Psoas muscle (tissue), 8 donors: Measurements from ENCODE around the gene OR56A4. TPM values are rescaled to one million over a fixed set of nuclear protein-coding genes. Genes with fewer than 3 reads are reported as not detected.

Source experiments
- ATAC-seq, 4 donors: fragments of 200-7000 bp; cut with Tn5 transposase; one replicate each; pipeline ENCODE4 v1.9.1; 2020; ENCODE audit warnings: moderate library complexity in 3 of 4, mild to moderate bottlenecking in 2 of 4
- DNase-seq, 2 donors: peaks; one replicate each; pipeline ENCODE4 v3.0.0-alpha.2; 2020
- H3K27ac ChIP-seq: fragments of 200-600 bp; one replicate; pipeline ENCODE4 v1.8.0; 2022
- H3K27me3 ChIP-seq, 3 donors: fragments of 200-600 bp in 1 of 3; one replicate each; pipeline versions ENCODE4 v1.6.1 to v1.8.0; 2013 to 2022; ENCODE audit warnings: low read length in 2 of 3, mild to moderate bottlenecking in 2 of 3, moderate library complexity in 1 of 3; ENCODE audit not compliant: insufficient read depth in 3 of 3
- H3K36me3 ChIP-seq, 2 donors: fragments of 200-600 bp in 1 of 2; one replicate each; pipeline versions ENCODE4 v1.6.1 to v1.8.0; 2013 to 2022; ENCODE audit warnings: low read depth in 1 of 2, mild to moderate bottlenecking in 1 of 2, moderate library complexity in 1 of 2; ENCODE audit not compliant: insufficient read depth in 1 of 2
- H3K4me1 ChIP-seq: fragments of 200-600 bp; one replicate; pipeline ENCODE4 v1.8.0; 2022
- H3K4me3 ChIP-seq: fragments of 200-600 bp; one replicate; pipeline ENCODE4 v1.8.0; 2022; ENCODE audit warnings: mild to moderate bottlenecking
- H3K9me3 ChIP-seq: fragments of 200-600 bp; one replicate; pipeline ENCODE4 v1.8.0; 2022
- WGBS, 3 donors: extraction: QIAGEN DNeasy Blood & Tissue Kit; methylation state at CpG; one replicate each; pipeline versions ENCODE4 v1.1.6 to v1.1.7; 2013; 5-methylcytosine and 5-hydroxymethylcytosine counted together
- intact Hi-C, 2 donors: fragments of 100-400 bp; cut with DNase I; formaldehyde crosslinking; loops; one replicate each; pipeline versions ENCODE4 v1.11.0 to v1.14.2; 2022
- long read RNA-seq, 2 donors: library from polyadenylated mRNA; unstranded; transcript quantifications; one replicate each; pipeline ENCODE4 v2.0.0, GENCODE V29; 2021
- polyA plus RNA-seq, 3 donors: library from polyadenylated mRNA; stranded (reverse); fragments of 200-250 nt; gene quantifications; one replicate each; pipeline ENCODE4 v1.2.3, GENCODE V29; 2013
- total RNA-seq, 4 donors: library from RNA; stranded (reverse); fragmentation: NEBNext Ultra II Directional in 2 of 4; extraction: Animal tissue kit (Norgen Biotek cat#: 25700) in 2 of 4; gene quantifications; one replicate each; pipeline versions ENCODE4 v1.2.1 to v1.2.4, GENCODE V29; 2021 to 2023
- TF ChIP-seq, protein P1 (sequence below): fragments of 200-600 bp; IDR thresholded peaks from one replicate; pipeline ENCODE4 v1.8.0; 2022; ENCODE audit warnings: antibody characterized with exemption
- donor health status: healthy with polysubstance abuse.
- donor health status: DM: no; HTN: no; CAD: no; lungs with moderate emphysema.
- donor health status: Bipolar disorder and iron deficiency.
- donor health status: healthy.
- donor health status: DM: yes; HTN: yes; CAD: no.
- donor health status: DM: no; HTN: no; CAD: no.
- donor health status: DM: no; HTN: no; CAD: no.
- donor health status: DM: yes; HTN: yes; CAD: no.

The OR56A4 gene, protein sequence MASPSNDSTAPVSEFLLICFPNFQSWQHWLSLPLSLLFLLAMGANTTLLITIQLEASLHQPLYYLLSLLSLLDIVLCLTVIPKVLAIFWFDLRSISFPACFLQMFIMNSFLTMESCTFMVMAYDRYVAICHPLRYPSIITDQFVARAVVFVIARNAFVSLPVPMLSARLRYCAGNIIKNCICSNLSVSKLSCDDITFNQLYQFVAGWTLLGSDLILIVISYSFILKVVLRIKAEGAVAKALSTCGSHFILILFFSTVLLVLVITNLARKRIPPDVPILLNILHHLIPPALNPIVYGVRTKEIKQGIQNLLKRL
- total RNA-seq (not detected), polyA plus RNA-seq (not detected)
- long read RNA-seq, donor 1 = 0 reads
- long read RNA-seq, donor 2 = 0 reads

DNA sequence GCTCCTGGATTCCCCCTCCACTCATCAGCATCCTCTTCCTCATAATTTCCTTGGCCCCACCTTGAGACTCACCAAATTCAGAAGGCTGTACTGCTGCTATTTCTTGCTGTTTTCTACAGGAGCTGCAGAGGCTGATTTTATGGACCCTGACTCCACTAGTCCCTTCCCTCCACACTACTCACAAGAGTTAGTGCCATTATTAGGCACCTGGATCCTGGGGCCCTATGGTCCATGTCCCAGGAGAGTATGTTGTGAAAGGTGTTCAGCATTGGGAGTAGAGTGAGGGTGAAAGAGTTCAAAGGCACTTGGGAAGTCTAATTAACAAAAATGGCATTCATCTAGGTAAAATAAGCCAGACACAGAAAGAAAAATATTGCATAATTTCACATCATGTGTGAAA lies at the start of gene OR56A4:
TSS of gene OR56A4 (minus strand) at position 101 of the 400 bp plus-strand sequence. CDS start 3,954 bp downstream, outside the sequence.
- no peak within 1 kb of the TSS for H3K27ac ChIP-seq
- TF ChIP-seq, protein P1, sequence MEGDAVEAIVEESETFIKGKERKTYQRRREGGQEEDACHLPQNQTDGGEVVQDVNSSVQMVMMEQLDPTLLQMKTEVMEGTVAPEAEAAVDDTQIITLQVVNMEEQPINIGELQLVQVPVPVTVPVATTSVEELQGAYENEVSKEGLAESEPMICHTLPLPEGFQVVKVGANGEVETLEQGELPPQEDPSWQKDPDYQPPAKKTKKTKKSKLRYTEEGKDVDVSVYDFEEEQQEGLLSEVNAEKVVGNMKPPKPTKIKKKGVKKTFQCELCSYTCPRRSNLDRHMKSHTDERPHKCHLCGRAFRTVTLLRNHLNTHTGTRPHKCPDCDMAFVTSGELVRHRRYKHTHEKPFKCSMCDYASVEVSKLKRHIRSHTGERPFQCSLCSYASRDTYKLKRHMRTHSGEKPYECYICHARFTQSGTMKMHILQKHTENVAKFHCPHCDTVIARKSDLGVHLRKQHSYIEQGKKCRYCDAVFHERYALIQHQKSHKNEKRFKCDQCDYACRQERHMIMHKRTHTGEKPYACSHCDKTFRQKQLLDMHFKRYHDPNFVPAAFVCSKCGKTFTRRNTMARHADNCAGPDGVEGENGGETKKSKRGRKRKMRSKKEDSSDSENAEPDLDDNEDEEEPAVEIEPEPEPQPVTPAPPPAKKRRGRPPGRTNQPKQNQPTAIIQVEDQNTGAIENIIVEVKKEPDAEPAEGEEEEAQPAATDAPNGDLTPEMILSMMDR = no peak
- DNase-seq = no peak
- no peaks in the 10 kb centered on the region for H3K36me3 ChIP-seq
- no peaks in the 10 kb centered on the region for H3K27me3 ChIP-seq
- no peaks in the 10 kb centered on the region for H3K9me3 ChIP-seq
- H3K4me1 ChIP-seq = no peaks in the 10 kb centered on the region
- ATAC-seq = no peak
- intact Hi-C loops = no loop called here
- no peak within 1 kb of the TSS for H3K4me3 ChIP-seq

DNA sequence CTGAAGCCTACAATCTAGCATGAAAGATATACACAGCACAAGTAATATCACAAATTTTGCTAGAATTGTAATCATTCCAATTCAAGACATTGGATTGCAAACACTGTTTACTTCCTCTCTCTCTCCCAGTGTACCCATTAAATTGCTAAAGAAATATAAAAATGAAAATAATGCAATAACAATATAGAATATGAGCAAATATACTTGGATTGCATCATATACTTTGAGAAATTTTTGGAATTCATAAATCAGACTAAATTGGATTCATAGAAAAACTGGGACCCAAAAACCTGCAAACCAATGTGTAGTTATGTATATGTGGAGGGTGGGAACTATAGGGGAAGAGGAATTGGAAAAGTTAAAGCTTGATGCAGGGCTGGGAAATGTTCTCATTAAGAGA lies 48.8 kb upstream of the OR56A4 start:
- Histone ChIP-seq H3K9me3 (no peaks in the 10 kb centered on the region), H3K4me1 (no peaks in the 10 kb centered on the region), H3K27me3 (no peaks in the 10 kb centered on the region), H3K36me3 (no peaks in the 10 kb centered on the region), H3K27ac (no peak overlapping the region), H3K4me3 (no peak overlapping the region)
- intact Hi-C loops = no loop called here
- TF ChIP-seq, protein P1 = no peak
- DNase-seq = no peak
- ATAC-seq = no peak

DNA sequence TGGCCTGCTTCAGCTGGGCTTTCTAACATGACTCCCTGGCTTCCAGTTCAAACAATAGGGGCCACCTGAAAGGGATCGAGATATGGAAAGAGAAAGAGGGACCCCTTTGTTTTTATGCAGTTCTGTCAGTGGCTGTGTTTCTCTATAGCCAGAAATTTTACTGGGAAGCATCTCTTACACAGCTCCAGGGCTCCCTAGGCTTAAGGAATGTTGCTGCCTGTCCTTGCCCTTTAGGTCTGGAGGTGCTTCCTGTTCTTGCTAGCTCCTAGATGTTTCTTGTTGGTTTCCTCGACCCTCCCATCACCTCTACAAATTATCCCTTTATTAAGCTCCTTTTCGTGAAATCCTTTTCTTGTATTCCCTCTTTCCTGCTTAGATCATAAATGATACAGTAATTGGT lies 45.6 kb upstream of the OR56A4 start:
- Histone ChIP-seq H3K27ac (no peak overlapping the region), H3K27me3 (peaks cover 0 to 3% (median 0%) of the 10 kb centered on the region in 3 donors), H3K4me3 (no peak overlapping the region), H3K36me3 (no peaks in the 10 kb centered on the region), H3K4me1 (no peaks in the 10 kb centered on the region), H3K9me3 (no peaks in the 10 kb centered on the region)
- 64 to 67% (median 64%) methylated on average over 3 of the region's 3 CpGs for WGBS, 3 donors
- TF ChIP-seq, protein P1 = no peak
- DNase-seq (no peak), ATAC-seq (no peak)
- intact Hi-C loops = no loop called here

DNA sequence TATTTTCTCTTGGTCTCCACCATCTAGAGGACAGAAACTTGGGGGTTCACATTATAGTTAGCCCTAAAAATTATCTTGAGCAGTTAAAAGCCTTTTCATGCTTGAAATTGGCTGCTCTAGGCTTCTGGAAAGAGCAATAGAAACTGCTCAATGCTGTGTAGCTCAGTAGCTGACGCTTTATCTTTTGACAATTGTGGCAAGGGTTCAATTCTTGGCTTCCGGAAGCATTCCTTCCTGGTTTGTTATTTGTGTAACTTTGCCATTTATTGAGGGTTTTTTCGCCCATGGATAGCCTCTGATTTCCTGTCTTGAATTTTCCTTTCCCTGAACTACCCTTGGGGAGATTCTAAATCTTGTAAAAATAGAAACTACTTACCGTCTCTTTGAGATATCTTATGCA lies 34.1 kb upstream of the OR56A4 start:
- intact Hi-C loops = no loop called here
- no peaks in the 10 kb centered on the region for H3K4me1 ChIP-seq
- no peak overlapping the region for H3K27ac ChIP-seq
- H3K4me3 ChIP-seq = no peak overlapping the region
- WGBS, 3 donors = 37 to 43% (median 43%) methylated on average over 4 of the region's 4 CpGs
- H3K36me3 ChIP-seq = no peaks in the 10 kb centered on the region
- peaks cover 0 to 5% (median 0%) of the 10 kb centered on the region in 3 donors for H3K27me3 ChIP-seq
- DNase-seq (no peak), ATAC-seq (no peak)
- no peaks in the 10 kb centered on the region for H3K9me3 ChIP-seq
- TF ChIP-seq, protein P1 = no peak
